ENCODE measurements around the gene PPM1N.
A peak's percentile ranks its signal among the peaks of the same experiment; 100 is the strongest.
"Not testable (repeated sequence)": the region's sequence is repeated elsewhere in the genome, so short reads cannot be mapped to it uniquely, and the experiment has no call there.

Gene PPM1N

GRCh38 chr19:45510352-45510751, 12.1 kb downstream of the PPM1N start:
- not testable (repeated sequence) for DNase-seq (ENCODE audit: low spot score)

GRCh38 chr19:45511074-45511473, 12.8 kb downstream of the PPM1N start:
- DNase-seq (ENCODE audit: low spot score), result no peak

- DNase-seq (ENCODE audit: low spot score), result no peak
Observed at GRCh38 chr19:45512881-45513483, 14.7 kb downstream of the PPM1N start.

DNA sequence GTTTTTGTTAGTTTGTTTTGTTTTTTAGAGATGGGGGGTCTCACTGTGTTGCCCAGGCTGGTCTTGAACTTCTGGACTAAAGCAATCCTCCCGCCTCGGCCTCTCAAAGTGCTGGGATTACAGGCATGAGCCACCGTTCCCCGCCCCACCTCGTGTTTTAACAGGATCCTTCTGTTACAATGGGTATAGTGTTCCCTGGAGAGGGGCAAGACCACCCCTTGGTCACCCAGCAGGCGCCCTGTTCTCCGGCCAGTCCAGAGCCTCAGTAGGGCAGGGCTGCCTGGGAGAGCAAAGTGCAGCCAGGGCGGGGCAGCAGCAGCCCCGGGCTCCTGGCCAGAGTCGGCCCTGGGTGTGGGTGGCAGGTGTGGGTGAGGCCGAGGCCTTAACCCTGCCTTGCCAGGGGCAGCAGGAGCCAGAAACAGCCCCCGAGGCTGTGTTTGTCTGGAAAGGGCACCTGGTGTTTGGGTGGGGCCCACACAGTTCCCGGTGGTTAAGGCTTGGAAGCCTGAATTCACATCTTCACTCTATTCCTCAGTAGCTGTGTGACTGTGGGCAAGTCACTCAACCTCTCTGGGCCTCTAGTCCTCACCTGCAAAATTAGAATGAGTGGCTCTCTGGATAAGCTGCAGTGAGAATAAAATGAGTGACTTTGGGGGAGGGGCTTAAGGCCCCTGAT, 16.3 kb downstream of the PPM1N start:
- no peak for DNase-seq (ENCODE audit: low spot score)

DNA sequence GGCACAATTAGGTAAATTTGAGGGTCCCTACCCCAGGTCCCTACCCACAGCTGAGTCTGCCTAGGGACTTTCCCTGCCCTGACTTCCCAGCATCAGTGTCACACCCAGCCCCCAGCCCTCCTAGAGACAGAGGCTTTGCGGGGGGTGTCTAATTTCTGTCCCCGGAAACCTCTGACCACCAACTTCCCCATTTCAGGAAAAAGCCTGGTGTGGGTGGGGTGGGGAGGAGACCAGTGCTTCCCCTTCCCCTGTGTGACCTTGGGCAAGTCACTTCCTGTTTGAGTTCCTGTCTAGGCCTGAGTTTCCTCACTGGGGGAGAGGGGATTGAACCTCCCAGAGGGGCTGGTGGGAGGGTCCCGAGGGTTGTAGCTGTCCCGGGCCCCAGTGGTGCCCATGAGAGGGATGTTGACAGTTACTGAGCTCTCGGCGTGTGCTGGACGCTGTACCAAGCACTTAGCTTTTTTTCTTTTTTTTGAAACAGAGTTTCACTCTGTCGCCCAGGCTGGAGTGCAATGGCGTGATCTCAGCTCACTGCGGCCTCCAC, 16.9 kb downstream of the PPM1N start:
- peak; percentile 62 for DNase-seq (ENCODE audit: low spot score)

- DNase-seq (ENCODE audit: low spot score), result no peak
Observed at GRCh38 chr19:45515807-45516401, 17.7 kb downstream of the PPM1N start.

DNA sequence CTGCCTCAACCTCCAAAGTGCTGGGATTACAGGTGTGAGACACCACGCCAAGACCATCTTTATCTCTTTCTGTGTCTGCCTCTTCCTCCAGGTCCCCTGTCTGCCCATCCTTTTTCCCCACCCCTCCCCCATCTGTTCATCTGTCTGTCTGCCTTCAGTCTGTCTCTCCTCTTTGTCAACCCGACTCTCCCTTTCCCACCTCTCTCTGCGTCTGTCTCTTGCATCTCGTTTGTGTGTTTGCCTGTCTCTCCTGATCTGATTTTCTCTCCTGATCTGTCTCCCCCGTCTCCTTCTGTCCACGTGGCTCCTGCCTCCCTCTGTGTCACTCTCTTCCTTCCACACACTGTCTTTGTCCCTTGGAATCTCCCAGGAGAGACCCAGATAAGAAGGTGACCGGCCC, 19.0 kb downstream of the PPM1N start:
- no peak for DNase-seq (ENCODE audit: low spot score)

DNA sequence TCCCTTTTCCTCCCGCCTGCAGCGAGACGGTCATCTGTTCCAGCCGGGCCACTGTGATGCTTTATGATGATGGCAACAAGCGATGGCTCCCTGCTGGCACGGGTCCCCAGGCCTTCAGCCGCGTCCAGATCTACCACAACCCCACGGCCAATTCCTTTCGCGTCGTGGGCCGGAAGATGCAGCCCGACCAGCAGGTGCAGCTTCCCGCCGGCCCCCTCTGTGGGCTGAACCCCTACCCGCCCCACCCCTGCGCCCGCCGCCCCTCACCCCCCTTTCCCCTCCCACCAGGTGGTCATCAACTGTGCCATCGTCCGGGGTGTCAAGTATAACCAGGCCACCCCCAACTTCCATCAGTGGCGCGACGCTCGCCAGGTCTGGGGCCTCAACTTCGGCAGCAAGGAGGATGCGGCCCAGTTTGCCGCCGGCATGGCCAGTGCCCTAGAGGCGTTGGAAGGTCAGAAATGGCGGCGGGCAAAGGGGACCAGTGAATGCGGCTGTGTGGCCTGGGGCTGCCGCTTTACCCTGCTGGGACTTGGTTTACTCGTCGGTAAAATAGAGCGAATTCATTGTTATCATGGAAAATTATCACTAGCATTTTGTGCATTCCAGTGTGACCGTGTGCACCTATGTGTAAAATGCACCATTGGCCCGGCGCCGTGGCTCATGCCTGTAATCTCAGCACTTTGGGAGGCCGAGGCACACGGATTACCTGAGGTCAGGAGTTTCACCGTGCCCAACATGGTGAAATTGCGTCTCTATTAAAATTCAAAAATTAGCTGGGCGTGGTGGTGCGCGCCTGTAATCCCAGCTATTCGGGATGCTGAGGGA, 19.6 kb downstream of the PPM1N start:
- DNase-seq (ENCODE audit: low spot score), result no peak

- DNase-seq (ENCODE audit: low spot score), result no peak
Observed at GRCh38 chr19:45518469-45518826, 20.2 kb downstream of the PPM1N start.

DNA sequence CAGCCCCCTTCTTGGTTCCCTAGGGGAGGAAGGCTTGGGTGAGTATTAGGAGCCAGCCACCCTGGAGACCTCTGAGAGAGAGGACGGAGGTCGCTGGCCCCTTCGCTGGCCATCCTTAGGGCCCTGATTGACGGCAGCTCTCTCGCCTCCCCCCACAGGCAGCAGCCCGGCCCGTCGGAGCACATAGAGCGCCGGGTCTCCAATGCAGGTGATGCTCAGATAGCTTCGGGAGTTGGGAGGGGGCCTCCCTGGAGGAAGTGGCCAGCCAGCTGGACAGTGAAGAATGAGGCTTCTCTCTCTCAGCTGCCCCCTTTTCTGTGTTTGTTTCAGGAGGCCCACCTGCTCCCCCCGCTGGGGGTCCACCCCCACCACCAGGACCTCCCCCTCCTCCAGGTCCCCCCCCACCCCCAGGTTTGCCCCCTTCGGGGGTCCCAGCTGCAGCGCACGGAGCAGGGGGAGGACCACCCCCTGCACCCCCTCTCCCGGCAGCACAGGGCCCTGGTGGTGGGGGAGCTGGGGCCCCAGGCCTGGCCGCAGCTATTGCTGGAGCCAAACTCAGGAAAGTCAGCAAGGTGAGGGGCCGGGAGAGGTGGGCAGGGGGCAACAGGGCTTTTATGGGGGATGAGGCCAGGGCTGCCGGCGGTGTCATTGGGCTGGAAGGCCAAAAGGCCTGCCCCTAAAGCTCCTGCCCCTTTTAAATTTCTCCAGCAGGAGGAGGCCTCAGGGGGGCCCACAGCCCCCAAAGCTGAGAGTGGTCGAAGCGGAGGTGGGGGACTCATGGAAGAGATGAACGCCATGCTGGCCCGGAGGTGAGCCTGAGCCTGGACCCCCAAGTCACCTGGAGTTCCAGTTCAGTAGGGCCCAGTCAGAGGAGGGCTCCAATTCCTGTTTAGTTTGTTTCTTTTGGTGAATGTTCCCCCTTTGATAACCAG, 24.0 kb downstream of the PPM1N start:
- DNase-seq (ENCODE audit: low spot score), result no peak

DNA sequence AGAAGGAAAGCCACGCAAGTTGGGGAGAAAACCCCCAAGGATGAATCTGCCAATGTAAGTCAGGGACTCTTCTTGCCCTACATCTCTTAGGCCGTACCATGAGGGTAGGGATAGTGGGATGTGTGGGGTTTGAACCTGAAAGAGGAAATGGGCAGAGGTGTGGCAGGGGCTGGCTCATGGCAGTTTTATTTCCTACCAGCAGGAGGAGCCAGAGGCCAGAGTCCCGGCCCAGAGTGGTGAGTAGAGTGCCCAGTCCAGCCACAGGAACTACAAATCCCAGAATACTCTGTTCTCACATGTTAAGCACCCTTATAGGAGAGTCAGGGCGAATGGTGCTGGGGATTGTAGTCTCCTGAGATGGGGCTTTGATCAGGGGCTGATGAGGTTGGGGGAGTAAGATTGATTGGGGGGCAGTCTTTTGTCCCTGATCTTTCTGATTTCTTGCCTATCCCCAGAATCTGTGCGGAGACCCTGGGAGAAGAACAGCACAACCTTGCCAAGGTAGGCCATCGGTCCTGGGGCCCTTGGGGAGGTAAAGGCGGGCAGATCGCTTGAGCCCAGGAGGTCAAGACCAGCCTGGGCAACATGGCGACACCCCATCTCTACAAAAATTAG, 25.5 kb downstream of the PPM1N start:
- peak; percentile 92 for DNase-seq (ENCODE audit: low spot score)

- DNase-seq (ENCODE audit: low spot score), result no peak
Observed at GRCh38 chr19:45524575-45525129, 26.4 kb downstream of the PPM1N start.

DNA sequence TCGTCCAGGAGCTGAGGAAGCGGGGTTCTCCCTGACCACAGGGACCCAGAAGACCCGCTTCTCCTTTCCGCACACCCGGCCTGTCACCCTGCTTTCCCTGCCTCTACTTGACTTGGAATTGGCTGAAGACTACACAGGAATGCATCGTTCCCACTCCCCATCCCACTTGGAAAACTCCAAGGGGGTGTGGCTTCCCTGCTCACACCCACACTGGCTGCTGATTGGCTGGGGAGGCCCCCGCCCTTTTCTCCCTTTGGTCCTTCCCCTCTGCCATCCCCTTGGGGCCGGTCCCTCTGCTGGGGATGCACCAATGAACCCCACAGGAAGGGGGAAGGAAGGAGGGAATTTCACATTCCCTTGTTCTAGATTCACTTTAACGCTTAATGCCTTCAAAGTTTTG, 27.9 kb downstream of the PPM1N start:
- DNase-seq (ENCODE audit: low spot score), result no peak

GRCh38 chr19:45526971-45527370, 28.7 kb downstream of the PPM1N start:
- DNase-seq (ENCODE audit: low spot score), result no peak

GRCh38 chr19:45527731-45528130, 29.5 kb downstream of the PPM1N start:
- DNase-seq (ENCODE audit: low spot score), result no peak

DNA sequence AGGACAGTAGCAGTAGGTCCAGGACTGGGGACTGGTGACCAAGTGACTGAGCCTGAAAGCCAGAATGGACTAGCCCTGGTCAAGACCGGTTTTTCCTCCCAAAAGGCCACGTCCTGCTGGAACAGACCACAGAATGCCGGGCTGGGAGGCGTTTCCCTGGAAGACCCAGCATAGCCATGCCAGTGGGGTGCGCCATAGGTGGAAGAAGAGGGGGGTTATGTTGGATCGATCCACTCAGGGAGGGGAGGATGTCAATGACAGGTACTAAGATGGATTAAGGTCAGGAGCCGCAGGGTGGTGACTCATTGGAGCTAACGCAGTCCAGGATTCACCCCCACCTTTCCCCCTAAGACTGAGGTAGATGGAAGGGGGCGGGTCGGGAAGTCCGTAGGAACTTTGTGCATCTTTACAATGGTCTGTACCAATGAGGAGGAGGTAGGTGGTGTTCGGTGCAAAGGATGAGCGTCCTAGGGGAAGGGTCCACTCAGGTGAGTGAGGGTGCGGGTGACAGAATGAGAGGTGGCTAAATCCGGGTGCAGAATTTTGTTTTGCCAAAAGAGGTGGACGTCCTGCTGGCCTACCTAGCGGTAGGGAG, 30.0 kb downstream of the PPM1N start:
- DNase-seq (ENCODE audit: low spot score), result no peak

DNA sequence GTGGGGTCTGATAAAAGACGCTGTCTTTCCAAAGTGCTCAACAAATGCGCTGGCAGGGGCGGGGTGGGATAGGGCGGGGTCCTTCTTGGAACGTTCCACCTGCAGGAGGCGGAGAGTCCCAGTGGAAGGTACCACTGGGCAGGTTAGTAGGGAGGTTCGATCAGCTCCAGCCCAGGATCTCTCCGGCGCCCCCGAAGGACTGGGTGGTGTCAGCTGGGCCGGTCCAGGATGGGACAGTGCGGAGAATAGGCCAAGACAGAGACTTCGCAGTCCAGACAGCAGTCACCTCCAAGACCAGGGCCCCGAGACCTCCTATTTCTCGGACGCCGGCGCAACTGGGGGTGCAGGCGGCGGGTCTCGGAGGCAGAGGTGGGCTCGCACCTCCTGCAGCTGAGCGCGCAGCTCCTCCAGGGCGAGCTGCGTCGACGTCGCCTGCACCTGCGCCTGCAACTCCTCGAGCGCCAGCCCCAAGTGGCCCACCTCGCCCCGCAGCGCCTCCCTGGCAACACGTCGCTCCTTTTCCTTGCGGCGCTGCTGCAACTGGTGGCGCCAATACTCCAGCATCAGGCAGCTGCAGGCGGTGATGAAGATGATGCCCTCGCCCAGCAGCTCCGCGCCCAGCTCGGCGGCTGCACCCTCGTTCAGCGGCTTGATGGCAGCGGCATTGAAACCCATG, 30.6 kb downstream of the PPM1N start:
- DNase-seq (ENCODE audit: low spot score), result no peak

- no peak for DNase-seq (ENCODE audit: low spot score)
Observed at GRCh38 chr19:45529420-45529785, 31.2 kb downstream of the PPM1N start.

DNA sequence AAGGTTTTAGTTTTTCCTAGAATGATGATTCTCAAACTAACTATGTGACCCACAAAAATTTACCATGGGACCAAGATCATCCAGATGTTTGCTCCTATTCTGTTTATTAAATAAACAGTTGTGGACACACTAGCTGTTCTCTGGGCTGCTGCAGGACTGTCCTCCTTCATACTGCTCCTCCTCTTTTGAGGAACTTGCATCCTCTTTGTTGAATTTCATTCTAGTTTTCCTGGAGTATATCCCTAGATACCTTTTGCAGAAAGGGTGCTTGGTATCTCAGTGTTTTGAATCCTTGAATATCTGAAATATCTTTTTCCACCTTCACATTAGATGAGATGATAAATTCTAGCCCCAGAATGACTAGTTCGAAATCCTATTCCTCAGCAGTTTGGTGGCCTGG, 33.1 kb downstream of the PPM1N start:
- DNase-seq (ENCODE audit: low spot score), result no peak

DNA sequence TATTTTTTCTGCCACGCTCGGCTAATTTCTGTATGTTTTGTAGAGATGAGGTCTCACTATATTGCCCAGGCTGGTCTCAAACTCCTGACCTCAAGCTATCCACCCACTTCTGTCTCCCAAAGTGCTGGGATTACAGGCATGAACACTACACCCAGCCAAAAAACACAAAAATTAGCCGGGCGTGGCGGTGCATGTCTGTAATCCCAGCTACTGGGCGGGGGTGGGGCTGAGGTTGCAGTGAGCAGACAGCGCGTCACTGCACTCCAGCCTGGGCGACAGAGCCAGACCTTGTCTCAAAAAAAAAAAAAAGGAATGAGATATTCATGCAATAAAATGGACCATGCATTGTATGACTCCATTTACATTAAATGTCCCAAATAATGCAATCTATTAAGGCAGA, 41.2 kb downstream of the PPM1N start:
- no peak for DNase-seq (ENCODE audit: low spot score)
